ENCODE data around the gene ACTRT2. TPM values are rescaled to one million over a fixed set of nuclear protein-coding genes. Genes with fewer than 3 reads are reported as not detected.

ACTRT2 gene
- total and polyA plus RNA-seq, 2 donors (not counting 1 experiment from before 2014, with no cell fraction given): not detected

- TF ChIP-seq CTCF (IDR thresholded peaks at IDR 0.05): no peak
- no peak for TF ChIP-seq EZH2 (IDR thresholded peaks at IDR 0.05; ENCODE audit: borderline replicate concordance, insufficient read depth, low read depth, low read length, poor library complexity, severe bottlenecking)
- H3K9me3 ChIP-seq (ENCODE audit: control extremely low read depth in 1 of 3, control insufficient read depth in 2 of 3, insufficient read depth in 1 of 3, low read length in 2 of 3): peaks cover 0 to 12% (median 0%) of the 10 kb centered on the region in 3 donors
- POLR2A ChIA-PET: no interaction called here
- H3K27me3 Mint-ChIP-seq: peaks cover 30% of the 10 kb centered on the region
- H3K27ac Mint-ChIP-seq: no peak overlapping the region
- peaks cover 3% of the 10 kb centered on the region for H3K9me3 Mint-ChIP-seq (ENCODE audit: insufficient read depth)
- no peak overlapping the region for H2AFZ ChIP-seq (ENCODE audit: insufficient read depth, low read depth, low read length, poor library complexity, severe bottlenecking)
- DNase-seq (no peak), ATAC-seq (ENCODE audit: low read depth) (no peak)
- no peaks in the 10 kb centered on the region for H3K79me2 ChIP-seq (ENCODE audit: control insufficient read depth, insufficient read depth, low read length)
- no peak overlapping the region for H3K4me3 Mint-ChIP-seq
- no peak overlapping the region for H3K9ac ChIP-seq (ENCODE audit: low read length)
- H3K4me1 Mint-ChIP-seq: no peaks in the 10 kb centered on the region
- H3K4me3 ChIP-seq (ENCODE audit: control extremely low read depth in 1 of 5, extremely low read depth in 1 of 5, insufficient read depth in 1 of 5, low read depth in 2 of 5, low read length in 4 of 5): no peak overlapping the region
- no peak overlapping the region for H3K27ac ChIP-seq (ENCODE audit: low read length in 2 of 2)
- intact Hi-C loops (cut with micrococcal nuclease): no loop called here
- peaks cover 0 to 3% (median 0%) of the 10 kb centered on the region in 4 experiments for H3K27me3 ChIP-seq (replicated peaks in 1 of 4; ENCODE audit: control extremely low read depth in 1 of 4, control insufficient read depth in 3 of 4, insufficient read depth in 4 of 4, low read length in 3 of 4)
- H4K20me1 ChIP-seq (ENCODE audit: control insufficient read depth, insufficient read depth, low read length, poor library complexity, severe bottlenecking): no peaks in the 10 kb centered on the region
- H3K4me2 ChIP-seq (replicated peaks; ENCODE audit: low read depth, low read length, poor library complexity, severe bottlenecking): no peak overlapping the region
- no peaks in the 10 kb centered on the region for H3K4me1 ChIP-seq (ENCODE audit: control insufficient read depth in 2 of 2, insufficient read depth in 2 of 2, low read length in 2 of 2)
- CTCF ChIA-PET: no interaction called here
- H3K36me3 ChIP-seq (replicated peaks in 1 of 2; ENCODE audit: control extremely low read depth in 1 of 2, control insufficient read depth in 1 of 2, extremely low read depth in 1 of 2, insufficient read depth in 2 of 2, low read length in 1 of 2): no peaks in the 10 kb centered on the region
Measured at GRCh38 chr1:3050603-3051002, 29.3 kb downstream of the ACTRT2 start.

GRCh38 chr1:3051270-3052268 lies 30.3 kb downstream of the ACTRT2 start:
- no peak overlapping the region for H3K9ac ChIP-seq (ENCODE audit: low read length)
- intact Hi-C loops (cut with micrococcal nuclease): no loop called here
- no peaks in the 10 kb centered on the region for H3K27me3 ChIP-seq (replicated peaks in 1 of 4; ENCODE audit: control extremely low read depth in 1 of 4, control insufficient read depth in 3 of 4, insufficient read depth in 4 of 4, low read length in 3 of 4)
- H2AFZ ChIP-seq (ENCODE audit: insufficient read depth, low read depth, low read length, poor library complexity, severe bottlenecking): no peak overlapping the region
- Mint-ChIP-seq H3K27me3 (peaks cover 24% of the 10 kb centered on the region), H3K4me1 (no peaks in the 10 kb centered on the region), H3K27ac (no peak overlapping the region), H3K4me3 (no peak overlapping the region), H3K9me3 (ENCODE audit: insufficient read depth) (peaks cover 3% of the 10 kb centered on the region)
- ATAC-seq (ENCODE audit: low read depth): no peak
- peaks cover 0 to 12% (median 0%) of the 10 kb centered on the region in 3 donors for H3K9me3 ChIP-seq (ENCODE audit: control extremely low read depth in 1 of 3, control insufficient read depth in 2 of 3, insufficient read depth in 1 of 3, low read length in 2 of 3)
- no peak overlapping the region for H3K27ac ChIP-seq (ENCODE audit: low read length in 2 of 2)
- CTCF ChIA-PET: no interaction called here
- no peak overlapping the region for H3K4me3 ChIP-seq (ENCODE audit: control extremely low read depth in 1 of 5, extremely low read depth in 1 of 5, insufficient read depth in 1 of 5, low read depth in 2 of 5, low read length in 4 of 5)
- H3K4me1 ChIP-seq (ENCODE audit: control insufficient read depth in 2 of 2, insufficient read depth in 2 of 2, low read length in 2 of 2): no peaks in the 10 kb centered on the region
- POLR2A ChIA-PET: no interaction called here
- WGBS (ENCODE audit: insufficient coverage): 80% methylated on average over 3 of the region's 3 CpGs
- no peak overlapping the region for H3K4me2 ChIP-seq (replicated peaks; ENCODE audit: low read depth, low read length, poor library complexity, severe bottlenecking)
- no peaks in the 10 kb centered on the region for H3K36me3 ChIP-seq (replicated peaks in 1 of 2; ENCODE audit: control extremely low read depth in 1 of 2, control insufficient read depth in 1 of 2, extremely low read depth in 1 of 2, insufficient read depth in 2 of 2, low read length in 1 of 2)
- no peak for TF ChIP-seq CTCF (IDR thresholded peaks at IDR 0.05)
- no peak for TF ChIP-seq EZH2 (IDR thresholded peaks at IDR 0.05; ENCODE audit: borderline replicate concordance, insufficient read depth, low read depth, low read length, poor library complexity, severe bottlenecking)
- no peaks in the 10 kb centered on the region for H3K79me2 ChIP-seq (ENCODE audit: control insufficient read depth, insufficient read depth, low read length)
- DNase-seq: no peak
- no peaks in the 10 kb centered on the region for H4K20me1 ChIP-seq (ENCODE audit: control insufficient read depth, insufficient read depth, low read length, poor library complexity, severe bottlenecking)
